ENCODE data around the gene CCDC134.

Gene CCDC134

DNA sequence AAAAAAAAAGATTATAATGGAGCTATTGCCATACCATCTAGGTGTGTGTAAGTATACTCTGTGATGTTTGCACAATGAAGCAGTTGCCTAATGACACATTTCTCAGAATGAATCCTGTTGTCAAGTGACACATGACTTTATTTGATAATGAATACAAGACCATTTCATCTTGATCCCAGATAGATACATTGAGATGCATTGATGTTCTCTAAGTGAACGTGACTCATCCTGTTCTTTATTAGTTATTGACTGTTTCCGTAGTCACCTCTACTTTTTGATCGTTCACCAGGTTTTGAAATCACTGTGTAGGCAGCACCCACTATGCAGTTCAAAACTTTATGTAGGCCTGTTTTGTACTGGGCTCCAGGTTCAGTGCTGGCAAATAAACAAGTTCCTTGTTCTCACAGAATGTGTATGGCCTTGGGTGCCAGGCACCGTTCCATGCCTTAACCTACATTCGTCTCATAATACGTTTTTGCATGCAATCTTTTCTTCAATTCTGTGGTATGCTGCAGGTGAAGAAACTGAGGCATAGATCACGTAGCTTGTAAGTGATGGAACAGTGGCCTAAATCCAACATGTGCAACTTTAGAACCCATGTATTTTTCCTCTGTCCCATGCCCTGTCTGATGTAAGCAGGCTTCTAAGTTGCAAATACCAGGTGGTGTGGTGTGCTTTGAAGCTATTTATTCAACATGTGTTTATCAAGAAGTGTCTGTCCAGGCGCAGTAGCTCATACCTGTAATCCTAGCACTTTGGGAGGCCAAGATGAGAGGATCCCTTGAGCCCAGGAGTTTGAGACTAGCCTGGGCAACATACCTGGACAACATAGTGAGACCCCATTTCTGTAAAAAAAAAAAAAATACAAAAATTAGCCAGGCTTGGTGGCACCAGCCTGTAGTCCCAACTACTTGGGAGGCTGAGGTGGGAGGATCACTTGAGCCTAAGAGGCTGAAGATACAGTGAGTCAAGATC lies 42.8 kb downstream of the CCDC134 start:
- no peak overlapping the region for H3K4me3 ChIP-seq (ENCODE audit: low read depth, low read length)
- TF ChIP-seq, protein P1, sequence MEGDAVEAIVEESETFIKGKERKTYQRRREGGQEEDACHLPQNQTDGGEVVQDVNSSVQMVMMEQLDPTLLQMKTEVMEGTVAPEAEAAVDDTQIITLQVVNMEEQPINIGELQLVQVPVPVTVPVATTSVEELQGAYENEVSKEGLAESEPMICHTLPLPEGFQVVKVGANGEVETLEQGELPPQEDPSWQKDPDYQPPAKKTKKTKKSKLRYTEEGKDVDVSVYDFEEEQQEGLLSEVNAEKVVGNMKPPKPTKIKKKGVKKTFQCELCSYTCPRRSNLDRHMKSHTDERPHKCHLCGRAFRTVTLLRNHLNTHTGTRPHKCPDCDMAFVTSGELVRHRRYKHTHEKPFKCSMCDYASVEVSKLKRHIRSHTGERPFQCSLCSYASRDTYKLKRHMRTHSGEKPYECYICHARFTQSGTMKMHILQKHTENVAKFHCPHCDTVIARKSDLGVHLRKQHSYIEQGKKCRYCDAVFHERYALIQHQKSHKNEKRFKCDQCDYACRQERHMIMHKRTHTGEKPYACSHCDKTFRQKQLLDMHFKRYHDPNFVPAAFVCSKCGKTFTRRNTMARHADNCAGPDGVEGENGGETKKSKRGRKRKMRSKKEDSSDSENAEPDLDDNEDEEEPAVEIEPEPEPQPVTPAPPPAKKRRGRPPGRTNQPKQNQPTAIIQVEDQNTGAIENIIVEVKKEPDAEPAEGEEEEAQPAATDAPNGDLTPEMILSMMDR (IDR thresholded peaks at IDR 0.05; ENCODE audit: borderline replicate concordance, insufficient read depth, low read depth, low read length) = no peak

DNA sequence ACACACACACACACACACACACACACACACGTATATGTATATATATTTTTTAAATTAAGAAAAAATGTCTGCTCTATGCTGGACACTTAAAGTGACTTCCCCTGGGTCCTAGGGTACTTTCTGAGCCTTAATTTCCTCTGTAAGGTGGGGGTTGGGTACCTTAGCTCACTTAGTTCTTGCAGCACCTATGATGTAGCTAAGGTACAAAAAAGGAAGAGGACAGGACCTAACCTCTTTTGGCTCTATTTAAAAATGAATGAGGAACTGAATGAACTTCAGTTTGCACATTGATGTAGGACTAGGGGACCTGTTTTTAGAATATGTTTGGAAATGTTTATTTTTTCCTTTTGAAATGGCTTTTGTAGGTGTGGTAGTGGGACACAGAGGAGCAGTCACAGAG lies 43.6 kb downstream of the CCDC134 start:
- TF ChIP-seq, protein P1 (IDR thresholded peaks at IDR 0.05; ENCODE audit: borderline replicate concordance, insufficient read depth, low read depth, low read length) = no peak
- no peak overlapping the region for H3K4me3 ChIP-seq (ENCODE audit: low read depth, low read length)

DNA sequence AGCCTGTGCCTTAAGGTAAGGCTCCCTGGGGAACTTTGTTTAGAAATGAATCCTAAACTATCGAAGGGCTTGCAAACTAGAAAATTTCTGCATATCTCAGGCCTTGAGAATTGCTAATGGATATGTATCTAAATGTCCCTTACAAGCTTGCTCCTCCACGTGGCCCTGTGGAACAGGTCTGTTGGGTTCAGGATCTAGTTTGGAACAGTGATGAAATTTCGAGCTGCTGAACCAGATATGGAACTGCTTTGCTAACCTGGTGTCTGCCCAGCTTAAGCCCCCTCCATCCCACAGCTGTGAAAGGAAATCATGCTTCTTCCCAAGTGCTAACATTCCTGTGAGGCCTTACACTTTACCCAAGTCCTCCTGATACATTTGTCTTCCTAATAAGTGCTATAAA lies 44.0 kb downstream of the CCDC134 start:
- no peak overlapping the region for H3K4me3 ChIP-seq (ENCODE audit: low read depth, low read length)
- TF ChIP-seq, protein P1 (IDR thresholded peaks at IDR 0.05; ENCODE audit: borderline replicate concordance, insufficient read depth, low read depth, low read length) = no peak

DNA sequence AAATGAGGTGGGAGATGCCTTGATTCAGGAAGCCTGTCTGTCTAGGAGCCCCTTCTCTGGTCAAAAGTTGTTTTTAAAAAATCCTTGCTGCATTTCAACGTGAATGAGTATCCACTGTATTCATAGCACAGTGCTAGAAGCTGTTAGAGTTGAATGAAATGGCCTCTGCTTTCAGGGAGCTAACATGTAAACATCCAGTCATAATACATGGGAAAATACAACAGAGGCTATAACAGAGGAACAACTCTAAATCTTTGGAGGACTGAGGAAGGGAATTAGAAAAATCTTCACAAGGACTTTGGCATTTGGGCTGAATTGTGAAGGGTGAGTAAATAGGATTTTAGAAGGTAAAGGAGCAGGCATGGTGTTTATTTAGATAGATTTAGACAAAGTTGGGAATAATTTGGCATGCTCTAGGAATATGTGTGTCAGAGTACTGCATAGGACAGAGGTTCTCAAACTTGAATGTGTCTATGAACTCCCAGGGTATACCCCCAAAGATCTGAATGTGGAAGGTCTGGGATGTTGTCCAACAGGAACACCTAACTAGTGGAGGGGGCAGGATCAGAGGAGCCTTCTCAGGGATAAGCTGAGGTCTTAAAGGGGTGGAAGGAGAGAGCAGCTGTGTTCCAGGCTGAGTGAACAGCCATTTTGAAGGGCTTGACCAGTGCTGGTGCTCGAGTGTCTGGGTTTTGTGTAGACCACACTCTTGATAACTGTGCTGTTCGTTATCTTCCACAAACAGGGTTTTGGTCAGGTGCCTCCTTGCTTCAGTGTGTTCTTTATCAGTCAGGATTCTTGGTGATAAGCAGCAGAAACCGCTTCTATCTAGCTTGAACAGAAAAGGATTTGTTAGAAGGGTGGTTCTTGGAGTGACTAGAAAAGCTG lies 45.1 kb downstream of the CCDC134 start:
- TF ChIP-seq, protein P1 (IDR thresholded peaks at IDR 0.05; ENCODE audit: borderline replicate concordance, insufficient read depth, low read depth, low read length) = no peak
- no peak overlapping the region for H3K4me3 ChIP-seq (ENCODE audit: low read depth, low read length)

DNA sequence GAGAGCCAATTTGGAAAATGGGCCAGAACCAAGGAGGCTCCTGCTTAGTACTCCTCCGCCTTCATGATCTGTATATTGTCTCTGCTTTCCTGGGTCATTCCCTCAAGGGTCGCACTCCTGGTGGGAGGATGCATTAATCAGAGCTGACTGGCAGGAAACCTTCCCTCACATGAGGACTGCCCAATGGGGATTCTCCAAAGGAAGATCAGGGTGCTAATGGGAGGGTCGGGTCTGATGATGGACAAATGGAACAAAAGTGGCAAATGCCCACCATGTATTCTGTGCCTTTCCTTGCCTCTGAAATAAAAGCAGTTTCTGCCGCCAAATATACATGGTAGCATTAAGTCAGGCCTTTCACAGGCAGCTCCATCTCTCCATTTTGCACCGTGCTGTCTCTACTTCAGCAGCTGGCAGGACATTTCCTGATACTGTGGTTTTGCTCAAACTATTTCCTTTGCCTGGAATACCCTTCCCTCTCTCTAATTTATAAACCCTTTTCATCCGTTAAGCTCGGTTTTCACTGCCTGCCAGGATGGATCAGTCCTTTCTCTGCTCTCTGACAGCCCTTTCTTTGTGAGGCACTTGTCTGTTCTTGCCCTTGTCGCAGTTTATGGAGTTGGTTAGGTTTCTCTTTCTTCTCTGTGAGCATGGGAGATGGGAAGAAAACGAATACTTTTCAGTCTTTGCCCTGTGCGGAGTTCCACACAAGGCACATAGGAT lies 45.9 kb downstream of the CCDC134 start:
- H3K4me3 ChIP-seq (ENCODE audit: low read depth, low read length) = no peak overlapping the region
- TF ChIP-seq, protein P1 (IDR thresholded peaks at IDR 0.05; ENCODE audit: borderline replicate concordance, insufficient read depth, low read depth, low read length) = no peak

DNA sequence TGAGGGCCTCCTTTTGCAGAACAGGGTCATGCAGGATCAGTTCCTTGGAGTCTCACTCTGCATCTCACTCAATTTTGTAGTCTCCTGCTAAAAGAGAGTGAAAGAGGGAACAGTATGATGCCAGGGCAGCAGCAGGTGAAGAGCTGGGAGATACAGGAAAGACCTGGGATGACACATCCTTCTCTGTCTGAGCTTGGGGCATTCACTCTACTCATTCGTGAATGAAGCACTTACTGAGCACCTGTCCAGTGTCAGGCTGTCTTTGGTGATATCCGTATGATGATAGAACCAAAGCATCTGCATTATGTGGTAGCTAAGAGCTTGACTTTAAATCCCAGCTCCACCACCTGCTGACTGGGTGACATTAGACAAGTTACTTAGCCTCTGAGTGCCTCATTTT lies 46.8 kb downstream of the CCDC134 start:
- H3K4me3 ChIP-seq (ENCODE audit: low read depth, low read length) = no peak overlapping the region
- TF ChIP-seq, protein P1 (IDR thresholded peaks at IDR 0.05; ENCODE audit: borderline replicate concordance, insufficient read depth, low read depth, low read length) = no peak

Data from GM12875 (cell line).